ES-I3 (cell line): Measurements from ENCODE around the gene SEMA6D.

Source experiments
- H3K36me3 ChIP-seq: 2 replicates; pipeline ENCODE4 v1.6.1; 2013; ENCODE audit warnings: mild to moderate bottlenecking, low read length, control low read depth, moderate library complexity; ENCODE audit not compliant: insufficient read depth
- H3K4me1 ChIP-seq: 2 replicates; pipeline ENCODE4 v1.6.1; 2013; ENCODE audit warnings: mild to moderate bottlenecking, control low read depth, low read length; ENCODE audit not compliant: insufficient read depth
- H3K9ac ChIP-seq: 2 replicates; pipeline ENCODE4 v1.6.1; 2013; ENCODE audit warnings: low read depth, mild to moderate bottlenecking, low read length, moderate library complexity
- H3K9me3 ChIP-seq: 2 replicates; pipeline ENCODE4 v1.6.1; 2013; ENCODE audit warnings: mild to moderate bottlenecking, low read length, moderate library complexity; ENCODE audit not compliant: control insufficient read depth, insufficient read depth

SEMA6D gene

DNA sequence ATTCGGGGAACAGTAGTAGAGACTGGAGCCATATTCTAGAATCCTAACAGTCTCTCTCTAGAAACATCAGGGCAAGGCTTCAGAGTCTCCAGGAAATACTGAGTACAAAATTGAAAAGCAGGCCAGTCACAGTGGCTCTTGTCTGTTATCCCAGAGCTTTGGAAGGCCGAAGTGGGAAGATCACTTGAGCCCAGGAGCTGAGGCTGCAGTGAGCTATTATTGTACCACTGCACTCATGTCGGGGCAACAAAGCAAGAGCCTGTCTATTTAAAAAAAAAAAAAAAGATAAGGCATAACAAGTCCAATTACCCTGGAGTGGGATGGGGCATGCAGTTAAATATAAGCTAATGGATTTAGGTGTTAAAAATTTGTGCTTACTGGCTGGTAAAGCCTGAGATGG is 79.0 kb downstream of the SEMA6D start:
- no peaks in the 10 kb centered on the region for H3K36me3 ChIP-seq
- no peaks in the 10 kb centered on the region for H3K4me1 ChIP-seq
- H3K9me3 ChIP-seq = no peaks in the 10 kb centered on the region
- H3K9ac ChIP-seq = no peak overlapping the region

DNA sequence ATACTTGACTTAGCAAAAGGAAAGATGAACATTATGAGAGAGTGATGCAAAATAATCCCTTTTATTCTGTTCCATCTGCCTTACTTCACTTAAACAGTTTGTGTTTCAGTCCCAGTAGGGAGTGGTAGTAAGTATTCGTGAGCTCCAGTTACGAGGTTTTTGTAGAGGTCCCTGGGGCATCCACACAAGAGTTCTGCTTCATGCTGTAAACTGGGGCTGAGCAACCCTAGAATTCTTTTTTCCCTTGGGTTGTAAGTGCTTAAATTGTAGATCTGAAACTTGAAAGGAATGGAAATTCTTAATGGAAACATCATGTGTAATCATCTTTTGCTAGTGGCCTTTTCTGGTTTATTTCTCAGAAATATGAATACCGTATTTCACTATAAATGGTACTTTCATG is 79.5 kb downstream of the SEMA6D start:
- no peaks in the 10 kb centered on the region for H3K36me3 ChIP-seq
- H3K4me1 ChIP-seq = no peaks in the 10 kb centered on the region
- no peak overlapping the region for H3K9ac ChIP-seq
- H3K9me3 ChIP-seq = no peaks in the 10 kb centered on the region

- H3K9me3 ChIP-seq = no peaks in the 10 kb centered on the region
- no peaks in the 10 kb centered on the region for H3K4me1 ChIP-seq
- no peaks in the 10 kb centered on the region for H3K36me3 ChIP-seq
- no peak overlapping the region for H3K9ac ChIP-seq
These were observed 84.2 kb downstream of the SEMA6D start for GRCh38 chr15:47801522-47801921.

- Histone ChIP-seq H3K36me3 (no peaks in the 10 kb centered on the region), H3K4me1 (no peaks in the 10 kb centered on the region), H3K9ac (no peak overlapping the region), H3K9me3 (no peaks in the 10 kb centered on the region)
These were observed 84.9 kb downstream of the SEMA6D start for GRCh38 chr15:47802216-47802615.

DNA sequence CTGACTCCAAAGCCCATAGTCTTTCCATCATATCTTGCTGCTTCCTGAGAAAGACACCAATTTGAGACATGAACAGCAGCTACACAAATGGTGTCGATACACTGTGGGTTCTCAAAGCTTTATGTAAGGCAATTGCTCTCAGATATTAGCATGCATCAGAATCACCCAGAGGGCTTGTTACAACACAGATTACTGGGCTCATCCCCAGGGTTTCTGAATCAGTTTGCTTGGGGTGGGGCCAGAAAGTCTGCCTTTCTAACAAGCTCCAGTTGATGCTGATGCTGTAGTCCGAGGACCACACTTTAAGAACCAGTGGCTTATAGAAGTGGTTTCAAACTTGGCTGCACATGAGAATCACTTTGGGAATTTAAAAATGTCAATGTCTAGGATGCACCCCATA is 86.5 kb downstream of the SEMA6D start:
- H3K9ac ChIP-seq = no peak overlapping the region
- no peaks in the 10 kb centered on the region for H3K9me3 ChIP-seq
- H3K36me3 ChIP-seq = no peaks in the 10 kb centered on the region
- H3K4me1 ChIP-seq = no peaks in the 10 kb centered on the region

- Histone ChIP-seq H3K4me1 (no peaks in the 10 kb centered on the region), H3K9me3 (no peaks in the 10 kb centered on the region), H3K36me3 (no peaks in the 10 kb centered on the region), H3K9ac (no peak overlapping the region)
These were observed 87.4 kb downstream of the SEMA6D start for GRCh38 chr15:47804733-47805132.

DNA sequence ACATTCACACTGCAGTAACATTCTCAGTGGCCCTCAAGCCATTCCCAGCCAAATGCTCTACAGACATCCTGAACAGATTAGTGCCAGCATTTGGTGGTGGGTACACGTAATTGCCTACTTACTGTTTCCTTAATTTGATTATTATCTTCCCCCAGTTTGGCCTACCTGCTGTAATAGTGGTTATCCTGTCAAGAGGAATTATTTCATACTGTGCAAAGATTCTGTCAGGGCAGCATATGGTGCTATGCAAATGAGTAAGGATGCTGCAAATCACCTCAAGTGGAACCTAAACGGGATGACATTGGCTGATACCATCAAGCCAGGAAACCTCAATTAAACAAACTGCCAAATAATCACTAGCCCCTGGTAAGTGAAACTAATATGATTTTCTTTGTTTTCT is 88.7 kb downstream of the SEMA6D start:
- Histone ChIP-seq H3K9ac (no peak overlapping the region), H3K4me1 (no peaks in the 10 kb centered on the region), H3K36me3 (no peaks in the 10 kb centered on the region), H3K9me3 (no peaks in the 10 kb centered on the region)

- Histone ChIP-seq H3K9ac (no peak overlapping the region), H3K4me1 (no peaks in the 10 kb centered on the region), H3K9me3 (no peaks in the 10 kb centered on the region; the same call in 1 of the 2 replicates), H3K36me3 (no peaks in the 10 kb centered on the region)
These were observed 93.9 kb downstream of the SEMA6D start for GRCh38 chr15:47811172-47811571.

DNA sequence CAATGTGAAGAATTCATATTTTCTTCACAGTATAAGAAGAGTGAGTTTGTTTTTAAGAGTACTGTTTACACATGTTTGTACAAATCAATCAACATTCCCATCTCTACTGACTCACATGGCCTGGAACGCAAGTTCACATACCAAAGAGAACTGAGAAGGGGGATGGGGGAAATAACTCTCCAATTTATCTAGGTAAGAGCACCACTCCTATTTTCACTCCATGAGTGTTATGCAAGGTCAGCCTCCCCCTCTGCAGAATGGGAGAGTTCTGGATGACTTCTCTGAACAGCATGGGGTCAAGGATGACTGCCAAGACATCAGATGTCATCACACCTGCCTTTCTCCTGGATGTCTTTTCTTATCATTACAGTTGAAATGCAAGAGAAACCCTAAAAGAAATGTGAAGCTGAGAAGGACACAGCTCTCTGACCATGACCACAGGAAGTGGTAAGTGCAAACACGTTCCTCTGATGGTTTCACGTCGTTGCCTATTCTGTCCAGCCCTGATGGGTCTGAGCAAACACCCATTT is 95.2 kb downstream of the SEMA6D start:
- H3K9ac ChIP-seq = no peak overlapping the region
- H3K4me1 ChIP-seq = no peaks in the 10 kb centered on the region
- H3K9me3 ChIP-seq = no peaks in the 10 kb centered on the region; the same call in 1 of the 2 replicates
- no peaks in the 10 kb centered on the region for H3K36me3 ChIP-seq

GRCh38 chr15:47813748-47814384 is 96.6 kb downstream of the SEMA6D start:
- Histone ChIP-seq H3K36me3 (no peaks in the 10 kb centered on the region), H3K9ac (no peak overlapping the region), H3K9me3 (no peaks in the 10 kb centered on the region; the same call in 1 of the 2 replicates), H3K4me1 (peaks cover 4% of the 10 kb centered on the region; the same call in 1 of the 2 replicates)

DNA sequence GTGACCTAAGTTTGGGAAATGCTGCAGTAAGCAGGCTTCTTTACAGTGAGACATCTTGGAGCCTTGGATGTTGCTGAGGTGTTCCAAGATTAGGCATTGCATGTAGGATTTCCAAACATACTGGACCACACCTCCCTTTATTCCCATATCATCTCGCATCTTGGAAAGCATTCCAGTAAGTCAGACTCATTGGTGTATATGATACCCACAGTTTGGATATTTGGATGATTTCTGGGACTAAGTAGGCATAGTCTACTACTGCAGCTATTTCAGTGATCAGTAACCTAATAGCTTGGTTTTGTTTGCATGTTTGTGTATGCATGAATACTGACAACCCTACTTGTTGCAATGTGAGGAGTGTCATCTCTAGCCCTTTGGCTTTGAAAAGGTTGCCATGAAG is 97.3 kb downstream of the SEMA6D start:
- no peaks in the 10 kb centered on the region; the same call in 1 of the 2 replicates for H3K9me3 ChIP-seq
- peaks cover 4% of the 10 kb centered on the region; the same call in 1 of the 2 replicates for H3K4me1 ChIP-seq
- H3K36me3 ChIP-seq = no peaks in the 10 kb centered on the region

GRCh38 chr15:47817969-47818548 is 100.8 kb downstream of the SEMA6D start:
- Histone ChIP-seq H3K4me1 (peaks cover 4% of the 10 kb centered on the region; the same call in 1 of the 2 replicates), H3K9ac (no peak overlapping the region), H3K9me3 (no peaks in the 10 kb centered on the region), H3K36me3 (no peaks in the 10 kb centered on the region)

More for the DNA sequence above, 97.3 kb downstream of the SEMA6D start:
- H3K9ac ChIP-seq = no peak overlapping the region

- Histone ChIP-seq H3K9ac (no peak overlapping the region), H3K36me3 (no peaks in the 10 kb centered on the region)
These were observed 101.9 kb downstream of the SEMA6D start for GRCh38 chr15:47819158-47819557.

DNA sequence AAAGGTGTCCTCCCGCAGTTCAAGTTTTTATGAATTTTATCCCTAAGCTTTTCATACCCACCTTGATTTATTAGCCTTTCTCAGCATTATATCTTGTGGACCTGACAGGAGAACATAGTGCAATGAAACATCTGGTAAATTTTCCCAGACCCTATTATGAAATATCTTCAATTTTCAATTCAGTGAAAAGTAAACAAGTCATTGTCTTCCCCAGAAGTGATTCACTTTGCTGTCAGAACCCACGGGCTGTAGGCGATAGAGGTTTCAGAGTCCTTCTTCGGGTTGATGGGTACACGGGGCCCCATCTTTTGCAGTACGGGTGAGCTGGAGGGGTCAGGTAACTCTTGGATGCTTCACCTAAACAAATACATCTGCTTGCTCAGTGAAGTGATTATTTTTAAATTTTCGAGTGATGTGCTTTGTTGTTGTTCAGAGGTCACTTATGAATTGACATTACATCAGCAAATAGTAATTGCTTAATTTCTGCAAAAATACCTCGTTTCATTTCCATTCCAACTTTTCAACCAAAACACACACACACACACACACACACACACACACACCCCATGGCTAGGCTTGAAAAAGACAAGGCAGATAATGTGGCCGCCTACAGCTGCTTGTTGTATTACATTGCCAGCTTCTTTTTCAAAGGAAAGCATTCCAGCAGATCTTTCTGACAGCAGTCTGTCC is 102.9 kb downstream of the SEMA6D start:
- Histone ChIP-seq H3K9ac (no peak overlapping the region), H3K36me3 (no peaks in the 10 kb centered on the region), H3K4me1 (peaks cover 4% of the 10 kb centered on the region; the same call in 1 of the 2 replicates), H3K9me3 (no peaks in the 10 kb centered on the region)

More at GRCh38 chr15:47819158-47819557, 101.9 kb downstream of the SEMA6D start:
- H3K9me3 ChIP-seq = no peaks in the 10 kb centered on the region
- H3K4me1 ChIP-seq = peaks cover 4% of the 10 kb centered on the region; the same call in 1 of the 2 replicates
